ENCODE measurements around the gene SREK1.

SREK1 gene

DNA sequence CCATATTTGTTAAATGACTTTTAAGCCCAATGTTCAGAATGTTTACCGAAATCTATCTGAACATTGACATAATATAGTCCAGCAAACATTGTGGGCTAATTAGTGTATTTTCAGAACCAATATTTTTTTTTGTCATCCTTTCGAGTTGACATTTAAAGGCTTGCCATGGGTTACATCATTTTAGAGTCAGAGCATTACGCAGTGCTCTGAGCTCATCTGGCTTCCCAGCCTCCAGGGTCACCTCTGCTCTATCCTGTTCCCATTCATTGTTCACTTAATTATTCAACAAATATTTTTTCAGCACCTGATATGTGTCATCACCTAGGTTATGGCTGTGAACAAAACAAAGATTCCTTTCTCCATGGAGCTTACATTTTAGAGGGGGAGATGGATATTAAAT lies 80.2 kb downstream of the SREK1 start:
- DNase-seq = no peak

DNA sequence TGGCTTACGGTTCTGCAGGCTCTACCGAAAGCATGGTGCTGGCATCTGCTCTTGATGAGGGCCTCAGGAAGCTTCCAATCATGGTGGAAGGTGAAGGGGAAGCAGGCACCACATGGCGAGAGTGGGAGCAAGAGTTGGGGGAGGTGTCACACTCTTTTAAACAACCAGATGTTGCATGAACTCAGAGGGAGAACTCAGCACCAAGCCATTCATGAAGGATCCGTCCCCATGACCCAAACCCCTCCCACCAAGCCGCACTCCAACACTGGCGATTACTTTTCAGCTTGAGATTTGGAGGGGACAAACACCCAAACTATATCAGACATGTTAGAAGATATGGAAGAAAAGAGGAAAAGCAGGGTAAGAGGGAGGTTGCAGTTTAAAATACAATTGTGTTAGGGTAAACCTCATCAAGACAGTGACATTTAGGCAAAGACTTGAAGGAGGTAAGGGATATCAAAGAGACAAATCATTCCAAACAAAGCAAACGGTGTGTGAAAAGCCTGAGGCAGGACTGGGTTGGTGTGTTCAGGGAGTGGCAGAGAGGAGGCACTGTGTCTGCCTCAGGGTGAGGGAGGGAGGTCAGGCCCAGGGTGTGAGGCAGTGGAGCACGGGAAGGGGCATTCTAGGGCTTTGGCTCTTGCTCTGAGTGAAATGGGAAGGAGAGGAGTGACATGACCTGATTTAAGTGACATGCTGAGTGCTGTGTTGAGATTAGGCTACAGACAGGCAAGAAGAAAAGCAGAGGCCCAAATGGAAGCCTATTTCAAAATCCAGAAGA lies 80.9 kb downstream of the SREK1 start:
- no peak for DNase-seq

DNA sequence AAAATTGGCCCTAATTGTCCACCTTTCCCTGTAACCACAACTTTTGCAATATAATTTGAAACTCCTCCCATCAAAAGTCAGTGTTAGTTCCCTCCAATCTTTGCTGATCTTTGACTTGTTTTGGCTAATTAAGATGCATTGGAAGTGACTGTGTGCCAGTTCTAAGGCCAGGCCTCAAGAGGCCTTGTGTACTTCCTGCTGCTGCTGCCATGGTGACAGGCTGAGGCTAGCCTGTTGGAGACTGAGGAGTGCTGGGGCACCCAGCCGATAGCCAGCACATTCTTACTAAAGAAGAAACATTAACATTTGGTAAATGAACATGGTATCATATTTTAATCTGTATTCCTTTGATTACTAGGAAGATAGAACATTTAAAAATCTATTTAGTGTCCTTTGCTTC lies 86.5 kb downstream of the SREK1 start:
- no peak for DNase-seq

DNA sequence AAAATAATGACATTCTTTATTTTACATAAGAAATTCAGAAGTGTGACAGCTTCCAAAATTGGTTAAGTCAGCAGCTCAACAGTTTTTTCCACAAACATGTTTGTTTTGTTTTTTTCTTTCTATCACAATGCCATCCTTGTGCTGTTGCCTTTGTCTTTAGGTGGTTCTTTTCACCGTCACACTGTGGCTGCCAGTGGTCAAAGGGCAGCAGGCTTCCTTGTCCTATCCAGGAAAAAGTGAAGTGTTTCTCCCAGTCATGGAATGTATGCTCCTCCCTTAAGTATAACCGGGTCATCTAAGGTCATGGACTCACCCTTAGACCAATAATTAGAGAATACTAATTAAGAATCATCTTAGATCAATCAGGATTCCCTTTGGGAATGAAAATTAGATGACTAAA lies 87.4 kb downstream of the SREK1 start:
- DNase-seq = no peak

DNA sequence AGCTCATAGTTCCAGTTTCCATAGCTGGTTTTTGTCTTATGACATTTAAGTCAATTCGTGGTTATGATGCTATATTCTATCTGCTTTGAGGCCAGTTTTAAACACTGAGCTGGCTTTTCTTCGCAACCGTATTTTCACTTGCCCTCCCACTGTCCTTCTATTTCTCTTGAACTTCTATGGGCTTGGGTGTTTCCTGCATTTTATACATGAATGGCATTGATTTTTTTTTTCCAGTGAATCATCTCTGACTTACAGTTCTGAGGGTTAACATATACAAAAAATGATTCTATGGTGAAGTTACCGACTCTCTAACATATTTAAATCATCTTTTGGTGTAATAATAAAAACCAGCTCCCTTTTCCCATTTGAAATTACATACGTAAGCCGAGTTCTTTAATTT lies 88.2 kb downstream of the SREK1 start:
- DNase-seq = no peak

DNA sequence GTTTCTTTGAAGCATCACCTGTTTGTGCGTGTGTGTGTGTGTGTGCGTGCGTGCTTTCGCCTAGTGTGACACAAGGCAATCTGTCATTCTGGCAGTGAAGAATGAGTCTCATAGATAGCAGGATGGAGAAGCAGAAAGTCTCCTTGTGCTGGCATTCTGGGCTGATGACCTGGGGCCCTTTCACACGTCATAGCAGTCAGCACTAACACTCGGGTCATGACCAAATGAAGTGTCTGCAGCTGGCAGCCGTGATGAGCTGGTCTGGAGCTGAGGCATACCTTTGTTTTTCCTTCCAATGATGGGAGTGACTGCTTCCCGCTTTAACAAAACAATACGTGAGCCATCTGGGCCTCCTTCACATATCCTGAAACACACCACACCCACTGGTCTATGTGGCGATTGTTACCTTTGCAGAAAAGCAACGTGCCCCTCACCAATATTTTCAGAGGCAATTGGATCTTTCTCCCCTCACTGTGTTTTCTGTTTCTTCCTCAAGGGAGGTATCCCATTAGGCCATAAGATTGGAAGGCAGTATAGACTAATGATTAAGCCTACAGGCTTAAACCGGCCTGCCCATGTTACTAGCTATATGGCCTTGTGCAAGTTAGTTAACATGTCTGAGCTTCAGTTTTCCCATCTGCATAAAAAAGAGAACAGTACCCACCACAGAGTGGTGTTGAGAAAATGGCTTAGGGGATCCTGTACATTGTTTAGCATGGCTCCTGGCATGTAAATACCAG lies 88.8 kb downstream of the SREK1 start:
- no peak for DNase-seq

Data from activated CD4-positive, CD25-positive, alpha-beta regulatory T cell (primary cell).